Fibroblast of peridontal ligament (primary cell): ENCODE measurements around the gene WNT11.

Experiments
- DNase-seq: peaks from one replicate; pipeline ENCODE4 v3.0.0-alpha.2; 2010; ENCODE audit errors: extremely low read depth

The WNT11 gene

GRCh38 chr11:76218449-76219178 is 12.3 kb upstream of the WNT11 start:
- DNase-seq = no peak

DNA sequence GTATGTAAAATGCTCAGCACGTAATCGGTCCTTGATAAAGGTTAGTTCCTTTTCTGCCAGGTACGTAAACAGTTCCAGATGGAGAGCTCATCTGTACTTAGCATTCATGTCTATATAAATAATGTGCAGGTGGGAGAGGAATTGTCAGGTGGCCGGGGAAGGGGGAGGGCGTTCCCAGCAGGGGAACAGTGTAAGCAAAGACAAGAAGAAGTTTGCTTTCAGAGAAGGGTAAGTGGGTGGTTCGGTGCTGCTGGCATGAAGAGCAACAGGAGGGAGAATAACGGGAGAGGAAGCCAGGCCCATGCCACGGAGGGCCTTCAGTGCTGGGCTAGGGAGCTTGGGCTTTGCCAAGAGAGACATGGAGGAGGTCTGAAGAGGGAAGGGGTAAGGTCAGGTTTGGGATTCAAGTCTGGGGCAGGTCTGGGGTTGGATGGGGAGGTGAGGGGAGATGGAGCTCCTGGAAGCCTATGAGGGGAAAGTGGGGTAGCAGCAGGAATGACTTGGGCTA is 11.4 kb upstream of the WNT11 start:
- DNase-seq = no peak

DNA sequence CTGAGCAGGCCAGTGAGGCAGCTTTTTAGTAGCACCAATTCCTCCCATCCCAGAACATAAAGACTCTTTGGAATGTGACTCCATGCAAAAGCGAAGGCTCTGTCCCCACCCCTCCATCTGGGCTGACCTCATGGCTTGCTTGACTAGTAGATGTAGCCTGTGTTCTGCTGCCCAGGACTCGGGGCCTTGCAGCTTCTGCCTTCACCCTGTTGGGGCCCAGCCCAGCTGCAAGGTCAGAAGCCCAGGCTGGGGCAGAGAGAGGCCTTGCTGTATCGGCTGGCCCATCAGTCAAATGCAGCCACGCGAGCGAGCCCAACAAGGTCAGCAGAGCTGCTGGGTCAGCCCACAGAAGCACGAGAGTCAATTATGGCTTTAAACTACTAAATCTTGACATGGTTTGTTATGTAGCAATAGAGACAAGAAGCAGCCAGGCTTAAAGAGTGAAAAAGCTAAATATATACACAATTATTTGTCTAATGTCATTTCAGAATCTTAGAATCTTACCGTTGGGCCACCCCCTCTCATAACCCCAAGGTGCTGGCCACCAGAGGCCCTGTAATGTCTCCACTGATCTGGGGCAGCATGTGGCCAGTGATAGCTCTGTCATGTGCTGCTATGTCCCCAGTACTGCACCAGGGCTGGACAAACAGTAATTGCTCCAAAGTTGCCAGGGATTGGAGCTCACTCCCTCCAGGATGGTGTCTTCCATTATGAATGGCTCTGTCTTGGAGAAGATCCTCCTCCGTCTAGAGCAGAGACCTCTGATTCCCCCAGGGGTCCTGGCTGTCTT is 10.4 kb upstream of the WNT11 start:
- DNase-seq = no peak

- peak; percentile 44 for DNase-seq
These were observed 9.6 kb upstream of the WNT11 start for GRCh38 chr11:76215941-76216340.

GRCh38 chr11:76214968-76215548 is 8.8 kb upstream of the WNT11 start:
- DNase-seq = no peak

DNA sequence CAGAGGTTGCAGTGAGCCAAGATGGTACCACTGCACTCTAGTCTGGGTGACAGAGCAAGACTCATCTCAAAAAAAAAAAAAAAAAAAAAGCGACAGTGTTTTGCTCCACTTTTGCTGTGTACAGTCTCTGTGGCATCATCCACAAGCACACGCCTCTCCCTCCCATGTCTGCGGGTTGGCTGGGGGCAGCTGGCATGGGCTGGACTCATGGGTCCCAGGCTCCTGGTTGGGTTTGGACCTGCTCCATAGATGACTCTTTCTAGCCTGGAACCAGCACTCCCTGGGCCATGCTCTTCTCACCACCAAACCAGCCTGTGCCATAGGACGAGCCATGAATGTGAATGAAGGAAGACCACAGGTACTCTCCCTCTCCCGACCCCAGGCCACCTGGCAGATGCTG is 7.9 kb upstream of the WNT11 start:
- DNase-seq = no peak

DNA sequence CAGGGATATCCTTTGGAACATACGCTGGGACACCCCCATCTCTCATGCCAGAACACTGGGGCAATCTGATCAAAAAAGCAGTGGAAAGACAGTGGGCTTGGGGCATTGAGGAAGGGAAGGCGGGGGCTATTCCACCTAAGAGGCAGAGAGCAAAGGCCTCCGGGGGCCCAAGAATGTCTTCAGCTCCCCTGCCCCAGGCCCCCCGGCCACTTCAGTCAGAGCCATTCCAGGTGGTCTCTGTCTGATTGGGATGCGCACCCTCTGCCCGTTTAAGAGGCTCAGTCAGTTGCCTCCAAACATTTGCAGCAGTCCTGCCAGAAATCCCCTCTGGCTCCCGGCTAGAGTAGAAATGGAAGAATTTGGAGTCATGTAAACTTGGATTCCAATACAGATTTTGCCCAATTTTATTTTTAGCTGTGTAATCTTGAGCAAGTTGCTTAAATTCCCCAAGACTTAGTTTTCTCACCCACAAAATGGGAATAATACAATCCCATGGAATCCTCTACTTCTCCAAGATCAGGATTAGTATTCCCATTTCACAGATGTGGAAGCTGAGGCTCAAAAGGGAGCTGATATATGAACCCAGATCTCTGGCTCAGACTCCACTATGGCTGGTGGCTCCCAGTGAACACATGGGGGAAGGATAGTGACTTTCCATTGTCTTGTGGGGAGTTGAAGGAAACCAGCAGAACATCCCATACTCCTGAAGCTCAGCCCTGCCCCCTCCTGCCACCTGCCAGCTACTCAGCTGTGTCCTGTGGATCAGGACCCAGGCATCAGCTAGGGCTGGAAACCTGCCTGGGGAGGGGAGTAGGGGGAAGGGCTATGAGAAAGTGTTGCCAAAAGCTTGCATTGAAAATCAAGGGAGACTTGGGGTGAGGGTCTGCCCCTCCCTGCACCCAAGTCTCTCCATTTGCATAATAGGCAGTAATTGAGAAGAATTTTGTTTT is 6.1 kb upstream of the WNT11 start:
- DNase-seq = no peak

DNA sequence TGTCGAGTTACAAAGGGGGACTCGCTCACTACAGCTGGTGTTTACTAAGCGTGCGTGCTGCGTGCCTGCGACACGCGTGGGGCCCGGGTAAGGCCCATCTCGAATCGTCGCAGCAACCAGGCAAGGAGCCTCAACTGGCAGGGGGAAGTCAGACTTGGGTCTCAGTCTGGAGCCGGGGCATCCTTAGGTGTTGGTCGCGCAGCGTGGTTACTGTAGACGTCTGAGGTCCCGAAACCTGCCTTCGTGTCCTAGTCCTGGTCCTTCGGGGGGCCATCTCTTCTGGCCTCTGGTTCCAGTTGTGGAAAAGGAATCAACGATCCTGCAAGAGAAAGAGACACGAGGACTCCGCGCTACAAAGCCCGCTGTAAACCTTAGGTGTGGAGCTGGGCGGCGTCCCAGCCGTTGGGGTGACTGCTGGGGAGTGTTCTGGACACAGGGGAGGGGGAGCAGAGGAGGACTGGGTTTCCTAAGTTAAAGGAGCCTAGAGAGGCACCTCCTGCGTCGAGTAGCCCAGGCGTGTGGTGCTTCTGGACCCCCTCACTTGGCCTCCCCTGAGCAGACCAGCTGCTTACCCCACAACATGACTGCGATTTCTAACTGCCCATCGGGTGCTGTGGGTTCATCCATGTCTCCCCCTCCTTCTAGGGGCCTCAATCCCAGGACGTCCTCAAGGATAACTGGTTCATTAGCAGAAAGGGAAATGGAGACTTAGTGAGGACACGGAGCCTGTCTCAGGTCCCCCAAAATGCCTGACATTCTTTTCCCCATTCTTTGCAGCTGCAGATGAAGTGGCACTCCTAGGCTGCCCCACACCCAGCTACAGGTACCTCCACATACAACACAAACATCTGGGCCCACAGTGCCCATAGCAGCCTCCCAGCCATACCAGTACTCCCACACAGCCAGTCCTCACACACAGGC is 4.9 kb upstream of the WNT11 start:
- no peak for DNase-seq

GRCh38 chr11:76209973-76210930 is 4.0 kb upstream of the WNT11 start:
- peak; percentile 64 for DNase-seq

DNA sequence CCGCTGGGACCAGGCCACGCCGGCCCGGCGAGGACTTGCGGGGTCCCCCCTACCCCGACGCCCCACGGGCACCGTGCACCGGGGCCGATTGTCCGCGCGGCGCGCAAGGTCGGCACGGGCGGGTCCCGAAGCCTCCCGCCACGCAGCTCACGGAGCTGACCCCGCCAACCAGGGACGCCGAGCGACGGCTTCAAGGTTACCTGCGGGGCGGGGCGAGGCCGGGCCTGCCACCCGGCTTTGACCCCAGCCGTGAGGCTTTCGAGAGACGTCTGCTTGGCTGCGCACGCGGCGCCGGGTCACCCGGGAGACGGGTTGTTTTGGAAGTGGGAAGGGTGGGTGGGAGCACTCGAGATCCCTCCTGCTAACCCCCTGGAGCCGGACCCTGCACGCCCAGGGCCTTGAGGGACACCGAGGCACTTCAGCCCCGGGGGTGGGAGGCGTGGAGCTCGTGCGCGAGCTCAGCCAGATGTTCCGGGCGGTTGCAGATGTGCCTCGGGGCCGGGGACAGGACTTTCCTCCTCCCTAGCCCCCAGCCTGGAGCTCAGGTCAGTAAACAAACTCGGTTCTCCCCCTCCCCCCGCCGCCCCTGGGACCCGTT is 3.2 kb upstream of the WNT11 start:
- no peak for DNase-seq

GRCh38 chr11:76208438-76209374 is 2.4 kb upstream of the WNT11 start:
- peak; percentile 18 for DNase-seq

GRCh38 chr11:76207642-76208401 is 1.5 kb upstream of the WNT11 start:
- peak; percentile 67 for DNase-seq

DNA sequence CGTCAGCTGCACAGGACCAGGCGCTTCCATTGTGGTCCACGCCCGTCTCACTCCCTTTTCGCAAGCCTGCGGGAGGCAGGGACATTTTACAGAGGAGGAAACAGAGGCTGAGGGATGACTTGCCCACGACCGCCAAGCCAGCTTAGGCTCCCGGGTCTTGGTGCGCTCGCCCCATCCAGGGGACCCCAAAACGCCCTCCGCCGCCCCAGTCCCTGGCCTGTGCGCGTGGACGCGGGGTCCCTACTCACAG is 300 bp downstream of the WNT11 start:
- DNase-seq = no peak

- DNase-seq = no peak
These were observed 838 bp downstream of the WNT11 start for GRCh38 chr11:76205252-76206076.

- no peak for DNase-seq
These were observed 2.4 kb downstream of the WNT11 start for GRCh38 chr11:76203937-76204336.

- no peak for DNase-seq
These were observed 3.0 kb downstream of the WNT11 start for GRCh38 chr11:76203131-76203925.
